Vagina (tissue), 2 donors: ENCODE data around the gene SYNRG.

Experiments
- CTCF ChIP-seq, 3 experiments: fragments of 450-650 bp in 2 of 3; fragments of 200-600 bp in 1 of 3; sonication (generic) in 1 of 3; IDR thresholded peaks; one replicate each; pipeline ENCODE4 v1.5.1; 2017 to 2019; ENCODE audit warnings: antibody characterized with exemption in 3 of 3, mild to moderate bottlenecking in 2 of 3, moderate library complexity in 2 of 3
- POLR2A ChIP-seq, 2 donors: fragments of 450-650 bp; IDR thresholded peaks; one replicate each; pipeline ENCODE4 v1.6.1; 2017; ENCODE audit warnings: antibody characterized with exemption in 2 of 2, mild to moderate bottlenecking in 2 of 2, moderate library complexity in 2 of 2
- POLR2AphosphoS5 ChIP-seq, 2 donors: sonication (generic); formaldehyde crosslinking; IDR thresholded peaks; one replicate each; pipeline ENCODE4 v1.9.0; 2017; ENCODE audit warnings: antibody characterized with exemption in 2 of 2, mild to moderate bottlenecking in 2 of 2, low read depth in 1 of 2; ENCODE audit not compliant: insufficient read depth in 1 of 2

- TF ChIP-seq CTCF (IDR thresholded peaks at IDR 0.05) (no peak), POLR2AphosphoS5 (IDR thresholded peaks at IDR 0.05; ENCODE audit: insufficient read depth in 1 of 2, low read depth in 1 of 2) (no peak), POLR2A (IDR thresholded peaks at IDR 0.05) (no peak)
Observed at GRCh38 chr17:37535906-37536305, 73.3 kb downstream of the SYNRG start.
